ENCODE measurements around the gene SEMA3A. TPM values are rescaled to one million over a fixed set of nuclear protein-coding genes. Genes with fewer than 3 reads are reported as not detected.
A peak's percentile ranks its signal among the peaks of the same experiment; 100 is the strongest.

Gene SEMA3A
- total and polyA plus RNA-seq, 2 of the 4 experiments (the other 2 are of a cell fraction) = 31.2 to 213 TPM

- no peak overlapping the region for H4K5ac ChIP-seq (ENCODE audit: low read depth, low read length)
- intact Hi-C loops (cut with micrococcal nuclease) = no loop called here
- no peak overlapping the region for H3K4me3 ChIP-seq (ENCODE audit: insufficient read depth, low read depth, low read length)
- in situ Hi-C loops (cut with MboI; ENCODE audit: low sequenced_read_pairs) = no loop called here
- H3K4ac ChIP-seq (ENCODE audit: low read depth, low read length) = peak overlapping the region; percentile 51; the same call in 1 of the 2 replicates
- no peak overlapping the region; the same call in 1 of the 2 replicates for H3K27ac ChIP-seq (ENCODE audit: insufficient read depth, low read length)
- no peaks in the 10 kb centered on the region for H3K9me3 ChIP-seq (ENCODE audit: control insufficient read depth, insufficient read depth, low read length)
- no peak overlapping the region for H2AFZ ChIP-seq (replicated peaks; ENCODE audit: low read length, poor library complexity)
- H3K9me1 ChIP-seq (ENCODE audit: insufficient read depth, low read length) = no peaks in the 10 kb centered on the region; the same call in 1 of the 2 replicates
- no peak overlapping the region for H4K91ac ChIP-seq (ENCODE audit: insufficient read depth, low read depth, low read length)
- H4K20me1 ChIP-seq (ENCODE audit: insufficient read depth, low read length) = no peaks in the 10 kb centered on the region
- H2BK5ac ChIP-seq (ENCODE audit: low read depth, low read length, poor library complexity, severe bottlenecking) = no peak overlapping the region
- no peak overlapping the region for H3K9ac ChIP-seq (ENCODE audit: low read depth, low read length)
- DNase-seq (no peak), ATAC-seq (ENCODE audit: low read depth) (no peak)
- dilution Hi-C loops (cut with HindIII; ENCODE audit: low sequenced_read_pairs, unreplicated experiment) = no loop called here
- H2BK120ac ChIP-seq (ENCODE audit: low read depth, low read length) = peak overlapping the region; percentile 35
- H3K4me1 ChIP-seq (ENCODE audit: control insufficient read depth, insufficient read depth, low read length) = peaks cover 3% of the 10 kb centered on the region
- WGBS, 2 experiments (ENCODE audit: extremely low coverage in 2 of 2, insufficient read length in 1 of 2) = no CpG with 5 or more reads among the region's 2 CpGs
- H3K56ac ChIP-seq (ENCODE audit: extremely low read depth, insufficient read depth, low read length) = 0 out of 2 replicates have a peak overlapping the region, but pooled peaks have one; percentile 2
- CTCF ChIA-PET = no interaction called here
- no peak overlapping the region for H2AK9ac ChIP-seq (replicated peaks; ENCODE audit: low read depth, low read length, poor library complexity)
- H3K18ac ChIP-seq (ENCODE audit: low read depth, low read length) = peak overlapping the region; percentile 68; the same call in 1 of the 2 replicates
- H3K4me2 ChIP-seq (ENCODE audit: low read depth, low read length) = no peak overlapping the region
- POLR2A ChIA-PET (ENCODE audit: unreplicated experiment) = no interaction called here
- H3K14ac ChIP-seq (replicated peaks; ENCODE audit: low read depth, low read length) = no peak overlapping the region
- peaks cover 1% of the 10 kb centered on the region; the same call in 1 of the 2 replicates for H3K36me3 ChIP-seq (ENCODE audit: control insufficient read depth, insufficient read depth, low read length)
- no TSS peak for BruUV-seq (replicated peaks)
- TF ChIP-seq CTCF (conservative IDR thresholded peaks at IDR 0.05; ENCODE audit: low read depth, low read length) (no peak), RFX5 (IDR thresholded peaks at IDR 0.05; ENCODE audit: low read depth, low read length) (no peak), USF2 (IDR thresholded peaks at IDR 0.05; ENCODE audit: low read depth, low read length) (no peak), NFE2L2 (IDR thresholded peaks at IDR 0.05; ENCODE audit: low read depth, low read length) (no peak), RCOR1 (IDR thresholded peaks at IDR 0.05; ENCODE audit: insufficient replicate concordance, low read length) (no peak), RAD21 (IDR thresholded peaks at IDR 0.05; ENCODE audit: low read length) (no peak), MAZ (IDR thresholded peaks at IDR 0.05; ENCODE audit: borderline replicate concordance, low read depth, low read length) (no peak)
- no peak overlapping the region; the same call in 1 of the 2 replicates for H2BK20ac ChIP-seq (ENCODE audit: low read depth, low read length)
- H3K27me3 ChIP-seq (ENCODE audit: control insufficient read depth, insufficient read depth, low read length) = no peaks in the 10 kb centered on the region
- H3K79me1 ChIP-seq (ENCODE audit: low read depth in 1 of 2, low read length in 2 of 2) = peaks cover 6 to 27% of the 10 kb centered on the region in 2 experiments; a peak in 3 of 4 replicates
- H4K8ac ChIP-seq (ENCODE audit: low read depth in 2 of 2, low read length in 2 of 2) = no peak overlapping the region
- no peak overlapping the region for H2AK5ac ChIP-seq (ENCODE audit: low read depth, low read length)
- H2BK15ac ChIP-seq (ENCODE audit: low read depth, low read length) = no peak overlapping the region
- H3K23ac ChIP-seq (ENCODE audit: low read depth, low read length) = no peak overlapping the region
Measured at GRCh38 chr7:84070770-84071169, 123.8 kb downstream of the SEMA3A start.
